Lower leg skin (tissue), 3 donors: Measurements from ENCODE around the gene SVEP1.

Experiments used
- POLR2A ChIP-seq, 2 donors: fragments of 450-650 bp; IDR thresholded peaks; one replicate each; pipeline ENCODE4 v1.6.1; 2016 to 2017; ENCODE audit warnings: antibody characterized with exemption in 2 of 2, mild to moderate bottlenecking in 1 of 2, moderate library complexity in 1 of 2
- TF ChIP-seq, protein P1 (sequence below), 3 donors: fragments of 450-650 bp; IDR thresholded peaks; one replicate each; pipeline ENCODE4 v1.5.1; 2016; ENCODE audit warnings: antibody characterized with exemption in 3 of 3, mild to moderate bottlenecking in 3 of 3, moderate library complexity in 2 of 3

DNA sequence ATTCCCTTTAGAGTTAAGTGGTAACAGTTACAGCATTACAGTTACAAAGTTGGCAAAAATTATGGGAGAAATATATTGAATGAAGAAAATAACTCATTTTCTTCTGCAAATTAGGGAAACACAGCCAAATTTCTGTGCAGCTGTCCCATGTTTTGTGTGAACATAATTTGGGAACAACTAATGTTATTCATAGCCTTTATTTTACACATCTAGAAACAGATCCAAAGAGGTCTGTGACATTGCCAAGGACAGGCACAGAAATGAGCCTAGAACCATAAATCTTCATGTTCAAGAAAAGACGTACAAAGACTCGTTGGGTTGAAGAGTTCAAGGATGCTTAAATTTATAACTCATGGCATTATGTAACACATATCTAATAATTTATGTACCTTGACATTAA is 127.8 kb downstream of the SVEP1 start:
- TF ChIP-seq, protein P1, sequence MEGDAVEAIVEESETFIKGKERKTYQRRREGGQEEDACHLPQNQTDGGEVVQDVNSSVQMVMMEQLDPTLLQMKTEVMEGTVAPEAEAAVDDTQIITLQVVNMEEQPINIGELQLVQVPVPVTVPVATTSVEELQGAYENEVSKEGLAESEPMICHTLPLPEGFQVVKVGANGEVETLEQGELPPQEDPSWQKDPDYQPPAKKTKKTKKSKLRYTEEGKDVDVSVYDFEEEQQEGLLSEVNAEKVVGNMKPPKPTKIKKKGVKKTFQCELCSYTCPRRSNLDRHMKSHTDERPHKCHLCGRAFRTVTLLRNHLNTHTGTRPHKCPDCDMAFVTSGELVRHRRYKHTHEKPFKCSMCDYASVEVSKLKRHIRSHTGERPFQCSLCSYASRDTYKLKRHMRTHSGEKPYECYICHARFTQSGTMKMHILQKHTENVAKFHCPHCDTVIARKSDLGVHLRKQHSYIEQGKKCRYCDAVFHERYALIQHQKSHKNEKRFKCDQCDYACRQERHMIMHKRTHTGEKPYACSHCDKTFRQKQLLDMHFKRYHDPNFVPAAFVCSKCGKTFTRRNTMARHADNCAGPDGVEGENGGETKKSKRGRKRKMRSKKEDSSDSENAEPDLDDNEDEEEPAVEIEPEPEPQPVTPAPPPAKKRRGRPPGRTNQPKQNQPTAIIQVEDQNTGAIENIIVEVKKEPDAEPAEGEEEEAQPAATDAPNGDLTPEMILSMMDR (IDR thresholded peaks at IDR 0.05) = no peak
- TF ChIP-seq POLR2A (IDR thresholded peaks at IDR 0.05) = no peak
